DMS 273 treated with DMSO at 0.1 percent for 48 hours (cell line): Measurements from ENCODE around the gene DPP8.
"Not testable (repeated sequence)": the region's sequence is repeated elsewhere in the genome, so short reads cannot be mapped to it uniquely, and the experiment has no call there.

ENCODE experiments used
- DNase-seq: peaks from one replicate; lab custom pipeline; 2025; lab: John Stamatoyannopoulos, UW

DPP8 gene

GRCh38 chr15:65402961-65403360, 114.5 kb downstream of the DPP8 start:
- DNase-seq, result no peak

- no peak for DNase-seq
These were observed 115.8 kb downstream of the DPP8 start for GRCh38 chr15:65401611-65402240.

GRCh38 chr15:65400760-65401610, 116.5 kb downstream of the DPP8 start:
- DNase-seq, result peak; percentile 55

- DNase-seq, result no peak
These were observed 117.5 kb downstream of the DPP8 start for GRCh38 chr15:65399997-65400396.

GRCh38 chr15:65399001-65399706, 118.3 kb downstream of the DPP8 start:
- no peak for DNase-seq

- DNase-seq, result not testable (repeated sequence)
These were observed 119.0 kb downstream of the DPP8 start for GRCh38 chr15:65398486-65398885.

GRCh38 chr15:65396965-65397317, 120.5 kb downstream of the DPP8 start:
- no peak for DNase-seq

GRCh38 chr15:65396283-65396964, 121.1 kb downstream of the DPP8 start:
- DNase-seq, result no peak

GRCh38 chr15:65395567-65396202, 121.8 kb downstream of the DPP8 start:
- DNase-seq, result no peak

GRCh38 chr15:65394936-65395335, 122.6 kb downstream of the DPP8 start:
- no peak for DNase-seq

GRCh38 chr15:65394280-65394789, 123.2 kb downstream of the DPP8 start:
- DNase-seq, result no peak

- DNase-seq, result no peak
These were observed 123.9 kb downstream of the DPP8 start for GRCh38 chr15:65393557-65393956.

GRCh38 chr15:65393091-65393490, 124.4 kb downstream of the DPP8 start:
- no peak for DNase-seq
